GM19035 (cell line): ENCODE data around the gene SYNE4.
"Not testable (repeated sequence)": the region's sequence is repeated elsewhere in the genome, so short reads cannot be mapped to it uniquely, and the experiment has no call there.

Experiments used
- ATAC-seq: cut with Tn5 transposase; IDR thresholded peaks from one replicate; pipeline ENCODE4 v1.9.1; 2021; ENCODE audit not compliant: unreplicated experiment

The SYNE4 gene

DNA sequence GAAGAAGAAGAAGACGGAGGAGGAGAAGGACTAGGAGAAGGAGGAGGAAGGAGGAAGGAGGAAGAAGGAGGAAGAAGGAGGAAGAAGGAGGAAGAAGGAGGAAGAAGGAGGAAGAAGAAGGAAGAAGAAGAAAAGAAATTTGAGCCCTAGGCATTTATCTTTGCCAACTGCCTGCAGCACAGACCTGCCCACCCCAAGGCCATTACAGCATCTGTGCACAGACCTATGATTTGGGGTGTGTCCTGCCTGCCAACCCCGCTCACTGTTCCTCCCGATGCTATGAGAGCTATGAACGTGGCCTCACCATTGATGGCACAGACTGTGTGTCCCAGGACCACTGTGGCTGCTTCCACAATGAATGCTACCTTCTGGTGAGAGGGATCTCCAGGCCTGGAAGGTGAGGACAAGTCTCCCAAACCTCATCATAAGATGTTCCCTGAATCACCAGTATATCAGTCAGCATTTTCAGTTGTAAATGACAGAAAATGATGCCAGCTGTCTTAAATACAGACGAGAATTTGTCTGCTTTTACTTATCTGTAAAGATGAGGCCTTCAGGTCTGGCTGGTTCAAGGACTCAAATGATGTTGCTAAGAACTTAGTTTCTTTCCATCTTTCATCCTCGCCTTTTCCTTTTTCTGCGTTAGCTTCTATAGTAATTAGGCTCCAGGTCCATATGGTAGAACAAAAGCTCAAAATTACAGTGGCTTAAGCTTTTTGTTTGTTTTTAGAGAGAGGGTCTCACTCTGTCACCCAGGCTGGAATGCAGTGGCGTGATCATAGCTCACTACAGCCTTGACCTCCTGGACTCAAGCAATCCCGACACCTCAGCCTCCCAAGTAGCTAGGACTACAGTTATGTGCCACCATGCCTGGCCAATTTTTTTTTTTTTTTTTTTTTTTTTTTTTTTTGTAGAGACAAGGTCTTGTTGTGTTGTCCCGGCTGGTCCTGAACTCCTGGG, 17.6 kb downstream of the SYNE4 start:
- ATAC-seq: no peak

DNA sequence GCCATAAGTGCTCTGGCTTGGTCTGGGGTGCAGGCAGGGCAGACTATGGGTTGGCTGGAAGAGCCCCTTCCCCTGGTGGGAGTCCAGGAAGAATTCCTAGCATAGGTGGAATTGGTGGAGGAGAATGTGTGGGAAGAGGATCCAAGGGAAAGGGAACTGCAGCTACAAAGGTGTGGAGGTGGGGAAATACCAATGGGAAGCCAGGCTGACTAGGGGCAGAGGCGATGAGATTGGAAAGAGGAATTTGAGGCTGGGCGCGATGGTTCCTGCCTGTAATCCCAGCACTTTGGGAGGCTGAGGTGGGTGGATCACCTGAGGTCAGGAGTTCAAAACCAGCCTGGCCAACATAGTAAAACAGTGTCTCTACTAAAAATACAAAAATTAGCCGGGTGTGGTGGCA, 18.5 kb downstream of the SYNE4 start:
- ATAC-seq: no peak

DNA sequence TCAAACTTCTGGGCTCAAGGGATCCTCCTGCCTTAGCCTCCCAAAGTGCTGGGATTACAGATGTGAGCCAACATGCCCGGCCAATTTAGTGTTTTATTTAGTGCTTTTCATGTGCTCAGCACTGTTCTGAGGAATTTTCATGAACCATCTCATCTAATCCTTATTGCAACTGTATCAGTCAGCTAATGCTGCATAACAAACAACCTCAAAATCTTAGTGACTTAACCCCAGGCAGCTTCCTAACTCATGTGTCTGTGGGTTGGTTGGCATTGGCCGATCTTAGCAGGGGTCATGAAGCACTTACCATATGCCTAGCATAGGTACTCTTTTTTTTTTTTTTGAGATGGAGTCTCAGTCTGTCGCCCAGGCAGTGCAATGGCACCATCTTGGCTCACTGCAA, 19.8 kb downstream of the SYNE4 start:
- ATAC-seq: no peak

DNA sequence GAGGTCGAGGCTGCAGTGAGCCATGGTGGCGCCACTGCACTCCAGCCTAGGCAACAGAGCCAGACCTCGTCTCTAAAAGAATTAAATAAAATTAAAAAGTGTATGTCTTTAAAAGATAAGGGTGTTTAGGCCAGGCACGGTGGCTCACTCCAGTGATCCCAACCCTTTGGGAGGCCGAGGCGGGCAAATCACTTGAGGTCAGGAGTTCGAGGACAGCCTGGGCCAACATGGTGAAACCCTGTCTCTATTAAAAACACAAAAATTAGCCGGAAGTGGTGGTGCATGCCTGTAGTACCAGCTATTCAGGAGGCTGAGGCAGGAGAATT, 21.1 kb downstream of the SYNE4 start:
- ATAC-seq: no peak

DNA sequence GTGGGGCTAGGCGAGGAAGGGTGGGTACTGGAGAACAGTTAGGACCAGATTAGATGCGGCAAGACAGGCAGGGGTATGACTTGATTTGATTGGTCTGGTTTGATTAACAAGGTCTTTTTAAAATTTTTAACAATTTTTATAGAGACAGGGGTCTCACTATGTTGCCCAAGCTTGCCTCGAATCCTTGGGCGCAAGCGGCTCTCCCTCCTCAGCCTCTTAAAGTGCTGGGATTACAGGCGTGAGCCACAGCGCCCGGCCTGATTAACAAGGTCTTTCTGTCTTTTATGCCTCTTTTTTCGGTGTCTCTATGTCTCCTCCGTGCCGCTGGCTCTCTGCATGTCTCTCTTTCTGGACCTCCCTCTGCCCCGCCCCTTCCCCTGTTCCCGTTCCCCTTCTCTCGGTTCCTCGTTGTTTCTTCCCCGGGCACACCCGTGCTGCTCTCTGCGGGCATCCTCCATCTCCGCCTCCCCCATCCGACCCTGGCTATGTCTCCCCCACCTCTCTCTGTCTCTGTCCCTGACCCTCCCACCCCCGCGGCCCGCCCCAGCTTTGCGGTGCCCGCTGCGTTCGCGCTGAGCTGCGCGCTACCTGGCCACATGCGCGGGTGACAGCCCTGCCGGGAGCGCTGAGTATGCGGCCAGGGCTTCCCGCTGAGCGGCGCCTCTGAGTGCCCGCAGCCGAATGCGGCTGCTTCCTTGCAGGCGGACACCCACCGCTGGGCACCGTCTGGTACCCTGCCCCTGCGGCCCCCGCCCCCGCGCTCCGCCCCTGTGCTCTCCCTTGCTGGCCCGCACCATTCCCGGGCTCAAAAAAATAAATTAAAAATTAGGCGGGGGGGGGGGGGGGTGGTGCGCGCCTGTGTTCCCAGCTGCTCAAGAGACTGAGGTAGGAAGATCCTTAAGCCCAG, 21.7 kb downstream of the SYNE4 start:
- no peak for ATAC-seq

DNA sequence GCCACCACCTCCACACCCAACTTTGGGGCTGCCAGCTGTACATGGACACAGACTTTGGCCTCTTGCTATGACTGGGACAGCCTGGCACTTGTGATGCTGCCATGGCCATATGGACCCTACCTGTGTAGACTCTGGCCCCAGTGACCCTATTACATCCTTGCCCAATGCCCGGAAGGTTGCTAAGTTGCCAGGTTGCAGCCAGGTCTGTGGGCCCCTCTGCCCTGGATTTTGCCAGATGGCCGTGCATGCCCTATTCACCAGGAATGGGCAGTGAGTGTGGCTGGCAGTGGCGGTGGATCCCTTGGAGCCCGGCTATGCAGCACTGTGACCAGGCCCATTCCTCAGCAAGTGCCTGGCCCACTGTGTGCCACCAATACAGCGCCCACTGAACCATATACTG, 22.5 kb downstream of the SYNE4 start:
- ATAC-seq: no peak

DNA sequence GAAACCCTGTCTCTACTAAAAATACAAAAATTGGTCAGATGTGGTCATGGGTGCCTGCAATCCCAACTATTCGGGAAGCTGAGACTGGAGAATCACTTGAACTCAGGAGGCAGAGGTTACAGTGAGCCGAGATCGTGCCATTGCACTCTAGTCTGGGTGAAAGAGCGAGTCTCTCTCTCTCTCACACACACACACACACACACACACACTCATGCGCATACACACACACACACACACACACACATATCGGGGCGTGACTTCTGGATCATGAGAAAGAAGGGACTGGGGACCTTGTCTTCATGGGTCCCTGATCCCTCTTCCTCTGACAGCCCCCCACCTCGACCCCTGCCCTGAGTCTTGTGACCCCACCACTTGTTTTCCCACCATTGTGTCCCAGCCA, 25.4 kb downstream of the SYNE4 start:
- no peak for ATAC-seq

DNA sequence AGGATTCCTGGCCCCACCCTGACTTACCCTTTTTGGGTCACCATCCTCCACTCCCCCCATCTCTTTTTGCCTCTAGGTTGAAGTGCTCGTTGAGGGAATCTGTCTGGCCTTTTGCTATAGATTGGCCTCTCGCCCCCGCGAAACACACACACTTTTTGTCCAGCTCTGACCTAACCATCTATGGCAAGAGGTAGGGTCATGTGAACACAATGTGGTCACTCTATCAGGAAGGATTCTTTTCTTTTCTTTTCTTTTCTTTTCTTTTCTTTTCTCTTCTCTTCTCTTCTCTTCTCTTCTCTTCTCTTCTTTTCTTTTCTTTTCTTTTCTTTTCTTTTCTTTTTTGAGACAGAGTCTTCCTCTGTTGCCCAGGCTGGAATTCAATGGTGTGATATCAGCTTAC, 27.6 kb downstream of the SYNE4 start:
- not testable (repeated sequence) for ATAC-seq

DNA sequence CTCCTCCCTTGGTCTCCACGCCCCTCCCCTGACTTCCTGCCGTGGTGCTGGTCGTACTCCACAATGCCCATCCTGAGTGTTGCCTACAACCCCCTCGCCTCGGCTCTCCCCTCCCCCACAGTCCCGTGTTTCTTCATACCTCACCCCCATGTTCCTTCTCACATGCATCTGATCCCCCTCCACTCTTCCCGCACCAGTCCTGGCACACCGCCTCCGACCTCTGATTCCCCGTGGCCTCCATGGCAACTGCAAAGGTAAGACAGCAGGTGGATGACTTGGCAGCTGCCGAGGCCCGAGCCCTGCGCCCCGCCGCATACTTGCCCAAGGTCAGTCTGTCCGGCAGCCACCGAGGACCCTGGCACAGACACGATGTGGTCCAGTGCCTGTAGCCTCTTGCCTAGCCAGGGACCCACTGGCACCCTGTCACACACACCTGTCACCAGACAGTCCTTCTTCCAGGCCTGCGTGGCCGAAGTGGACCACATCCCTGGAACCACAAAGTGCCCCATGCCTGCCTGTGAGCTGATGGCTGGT, 29.7 kb downstream of the SYNE4 start:
- no peak for ATAC-seq

DNA sequence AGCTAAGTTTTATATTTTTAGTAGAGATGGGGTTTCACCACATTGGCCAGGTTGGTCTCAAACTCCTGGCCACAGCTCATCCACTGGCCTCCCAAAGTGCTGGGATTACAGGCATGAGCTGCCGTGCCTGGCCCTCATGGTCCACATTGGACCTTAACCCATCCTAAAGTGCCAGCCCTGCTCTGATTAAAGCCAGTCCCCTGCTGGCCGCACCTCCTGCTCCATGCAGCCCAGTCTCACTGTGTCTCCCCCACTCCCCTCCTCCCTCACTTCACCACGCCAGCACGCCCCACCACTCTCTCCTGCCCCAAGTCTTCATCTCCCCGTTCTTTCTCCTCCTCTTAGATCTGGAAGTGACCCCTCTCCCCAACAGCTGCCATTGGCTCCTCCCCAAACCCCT, 30.3 kb downstream of the SYNE4 start:
- ATAC-seq: no peak

DNA sequence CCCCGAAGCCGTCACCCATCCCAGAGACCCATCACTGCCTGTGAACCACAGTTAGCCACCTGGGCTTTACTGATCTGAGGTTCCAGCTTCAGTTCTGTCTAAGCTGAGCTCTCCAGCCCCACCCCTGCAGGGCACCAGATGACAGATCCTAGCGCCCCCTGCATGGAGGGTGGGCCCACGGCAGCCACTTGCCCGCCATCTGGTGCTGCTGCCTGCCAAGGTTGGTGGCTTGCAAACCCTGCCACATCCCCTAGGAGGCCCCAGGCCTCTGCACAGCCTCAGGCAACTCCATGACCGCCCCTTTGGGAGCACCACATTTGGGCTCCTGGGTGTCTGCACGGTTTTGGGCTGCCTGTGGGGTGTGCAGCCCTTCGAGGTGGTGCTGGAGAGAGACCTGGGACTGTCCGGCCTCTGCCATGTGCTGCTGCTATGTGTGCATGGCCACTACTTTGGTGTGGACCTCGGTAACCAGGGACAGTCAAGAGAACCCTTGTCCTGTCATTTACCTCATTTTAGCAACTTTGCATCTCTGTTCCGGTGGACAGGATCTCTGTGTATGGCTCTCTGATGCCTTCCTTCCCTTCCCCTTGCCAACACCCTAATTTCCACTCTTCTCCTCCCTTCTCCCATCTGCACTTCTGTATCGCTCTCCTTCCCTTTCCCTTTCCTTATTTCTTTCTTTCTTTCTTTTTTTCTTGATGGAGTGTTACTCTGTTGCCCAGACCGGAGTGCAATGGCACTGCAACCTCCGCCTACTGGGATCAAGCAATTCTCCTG, 31.0 kb downstream of the SYNE4 start:
- ATAC-seq: no peak

DNA sequence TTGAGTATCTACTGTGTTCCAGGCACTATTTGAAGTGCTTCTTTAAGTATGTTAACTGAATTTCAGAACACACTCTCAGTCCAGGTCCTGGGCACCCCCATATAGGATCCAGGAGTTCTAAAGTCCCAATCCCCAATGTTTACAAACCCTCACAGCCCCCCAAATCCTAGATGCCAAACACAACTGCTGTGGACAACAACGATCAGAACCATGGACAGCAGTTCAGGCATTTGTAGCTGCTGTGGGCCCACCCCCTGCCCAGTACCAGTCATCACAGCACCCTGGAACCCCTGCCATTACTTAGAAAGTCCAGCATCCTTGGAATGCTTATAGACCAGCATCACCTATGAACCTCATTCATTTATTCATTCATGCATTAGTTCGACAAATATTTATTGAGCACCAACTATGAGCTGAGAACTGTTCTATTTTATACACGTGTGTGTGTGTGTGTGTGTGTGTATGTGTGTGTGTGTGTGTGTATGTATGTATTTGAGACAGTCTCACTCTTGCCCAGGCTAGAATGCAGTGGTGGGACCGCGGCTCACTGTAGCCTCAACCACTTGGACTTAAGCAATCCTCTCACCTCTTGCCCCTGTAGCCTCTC, 32.9 kb downstream of the SYNE4 start:
- no peak for ATAC-seq

DNA sequence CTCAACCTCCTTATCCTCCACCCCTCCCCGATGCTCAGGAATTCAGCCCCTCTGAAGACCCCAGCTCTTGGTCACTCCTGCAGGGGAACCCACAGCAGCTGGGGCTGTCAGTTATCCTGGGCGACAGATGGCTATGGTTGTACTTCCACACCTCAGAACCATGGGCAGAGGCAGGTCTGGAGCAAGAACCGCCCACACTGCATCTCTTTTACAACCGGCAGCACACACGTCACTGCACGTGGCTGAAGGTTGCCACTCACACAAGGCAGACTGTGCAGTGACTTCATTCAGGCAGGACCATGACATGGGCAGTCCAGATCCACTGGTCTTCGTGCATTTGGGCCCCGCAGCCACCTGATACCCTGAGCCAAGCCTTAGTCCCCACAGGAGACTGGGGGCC, 35.1 kb downstream of the SYNE4 start:
- ATAC-seq: no peak

DNA sequence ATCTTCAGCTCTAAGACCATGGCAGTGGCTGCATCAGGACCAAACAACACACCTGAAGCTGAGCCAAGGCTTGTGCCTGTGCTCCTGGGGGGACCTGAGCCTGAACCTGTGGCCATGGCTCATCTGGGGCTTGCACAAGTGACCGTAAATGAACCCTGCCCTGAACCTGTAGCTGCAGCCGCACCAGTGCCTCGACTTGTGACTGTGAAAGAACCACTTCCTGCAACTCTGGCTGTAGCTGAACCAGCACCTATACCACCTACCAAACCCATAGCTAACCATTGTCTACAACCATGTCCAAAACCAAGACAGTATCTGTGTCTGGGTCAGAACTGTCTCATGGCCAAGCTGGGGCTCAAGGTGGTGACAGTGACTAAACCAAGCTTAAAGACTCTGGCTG, 41.8 kb downstream of the SYNE4 start:
- ATAC-seq: no peak

DNA sequence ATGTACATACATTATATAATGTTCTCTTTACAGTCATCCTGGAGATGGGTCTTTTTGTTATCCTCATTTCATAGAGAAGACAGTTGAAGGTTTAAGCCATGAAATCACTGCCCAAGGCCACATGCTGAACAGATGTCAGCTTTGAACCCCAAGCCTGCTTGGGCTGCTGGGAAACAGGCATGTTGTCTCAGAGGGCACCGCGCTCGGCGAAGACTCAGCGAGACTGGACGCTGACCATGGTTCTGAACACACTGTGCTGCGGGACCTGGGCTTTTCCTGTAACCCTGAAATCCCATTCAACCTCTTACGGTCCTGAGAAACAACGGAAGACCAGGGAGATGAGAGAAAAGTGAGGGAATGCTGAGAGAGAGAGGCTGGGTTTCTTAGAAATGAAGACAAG, 45.1 kb downstream of the SYNE4 start:
- no peak for ATAC-seq

DNA sequence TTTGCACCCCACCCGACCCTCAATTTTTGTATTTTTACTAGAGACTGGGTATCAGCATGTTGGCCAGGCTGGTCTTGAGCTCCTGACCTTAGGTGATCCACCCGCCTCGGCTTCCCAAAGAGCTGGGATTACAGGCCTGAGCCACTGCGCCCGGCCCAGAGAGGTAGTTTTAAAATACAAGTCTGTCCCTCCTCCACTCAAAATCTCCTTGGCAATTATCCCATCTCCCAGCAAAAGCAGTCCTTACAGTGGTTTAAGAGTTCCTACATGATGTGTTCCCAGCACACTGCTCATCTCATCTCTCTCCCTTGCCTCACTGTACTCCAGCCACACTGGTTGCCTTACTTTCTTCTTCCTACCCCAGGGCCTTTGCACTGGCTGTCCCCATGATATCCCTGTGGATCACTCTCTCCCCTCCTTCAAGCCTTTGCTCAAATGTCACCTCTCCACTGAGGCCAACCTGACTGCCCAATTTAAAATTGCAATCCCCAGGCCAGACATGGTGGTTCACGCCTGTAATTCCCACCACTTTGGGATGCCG, 48.1 kb downstream of the SYNE4 start:
- ATAC-seq: no peak

DNA sequence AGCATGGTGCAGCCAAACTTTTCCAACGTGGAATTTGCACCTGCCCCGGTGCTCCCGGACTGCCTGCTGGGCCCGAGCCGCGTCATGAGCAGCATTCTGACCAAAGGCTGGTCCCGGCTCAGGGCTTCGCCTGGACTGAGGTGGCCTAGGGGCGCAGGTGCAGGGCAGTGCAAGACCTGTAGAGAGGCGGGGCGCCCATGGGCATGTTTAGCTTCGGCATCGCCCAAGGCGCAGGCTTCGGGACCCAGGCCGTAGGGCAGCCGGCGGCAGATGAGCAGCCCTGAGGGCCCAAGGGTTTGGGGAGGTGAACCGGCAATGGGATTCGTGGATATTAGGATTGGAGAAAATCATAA, 48.7 kb downstream of the SYNE4 start:
- no peak for ATAC-seq

DNA sequence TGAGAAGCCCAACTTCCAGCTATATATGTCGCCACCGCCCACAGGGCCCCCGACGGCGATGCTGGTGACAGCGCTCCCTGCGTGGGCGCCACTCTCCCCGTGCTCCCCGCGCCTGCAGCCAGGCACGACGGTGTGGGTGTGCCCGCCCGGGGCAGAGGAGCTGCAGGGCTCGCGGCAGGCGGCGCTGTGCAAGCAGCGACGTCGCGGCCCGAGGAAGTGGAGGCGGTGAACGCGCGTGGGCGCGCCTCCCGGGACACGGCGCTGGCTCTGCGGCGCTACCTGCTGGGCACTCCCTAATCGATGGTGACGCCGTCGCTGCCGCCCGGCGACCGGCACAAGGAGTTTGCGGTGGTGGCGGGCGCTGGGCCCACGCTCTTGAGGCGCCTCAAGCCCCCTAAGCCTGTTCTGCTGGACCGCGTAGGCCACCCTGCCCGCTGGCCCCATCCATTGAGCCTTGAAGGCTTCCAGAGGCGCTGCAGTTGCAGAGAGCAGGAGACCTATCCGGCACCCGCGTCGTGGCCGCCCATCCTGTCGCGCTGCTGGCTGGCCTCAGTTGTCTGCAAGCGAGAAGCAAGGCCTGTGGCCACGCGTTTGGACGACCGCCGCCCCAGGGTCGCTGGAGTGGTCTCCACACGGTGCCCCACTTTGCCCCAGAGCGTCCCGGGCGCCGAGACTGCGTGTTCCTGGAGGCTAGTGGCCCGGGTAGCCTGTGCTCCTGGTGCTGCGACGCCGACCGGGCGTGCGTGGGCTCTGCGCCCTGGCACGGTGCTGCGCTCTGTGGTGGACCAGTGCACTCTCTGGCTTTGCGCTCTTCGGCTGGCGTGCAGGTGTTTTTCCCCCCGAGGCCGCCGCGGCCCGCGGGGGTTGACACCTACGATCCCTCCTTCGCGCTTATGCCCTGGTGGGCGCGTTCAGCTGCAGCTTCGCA, 49.3 kb downstream of the SYNE4 start:
- no peak for ATAC-seq

DNA sequence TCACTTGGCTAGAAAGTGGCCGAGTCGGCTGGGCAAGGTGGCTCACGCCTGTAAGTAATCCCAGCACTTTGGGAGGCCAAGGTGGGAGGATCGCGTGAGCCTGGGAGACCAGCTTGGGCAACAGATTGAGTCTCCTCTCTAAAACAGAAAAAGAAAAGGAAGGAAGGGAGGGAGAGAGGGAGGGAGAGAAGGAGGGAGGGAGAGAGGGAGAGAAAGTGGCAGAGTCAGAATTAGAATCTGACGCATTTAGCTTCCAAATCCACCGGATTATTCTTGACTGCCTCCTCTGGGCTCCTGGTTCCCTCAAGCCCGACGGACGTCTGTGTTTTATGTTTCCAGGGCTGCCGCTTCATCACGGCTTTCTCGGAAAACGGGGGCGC, 50.0 kb downstream of the SYNE4 start:
- no peak for ATAC-seq
